B cell (primary cell): ENCODE data around the gene APH1A. TPM values are rescaled to one million over a fixed set of nuclear protein-coding genes. Genes with fewer than 3 reads are reported as not detected.

ENCODE experiments used
- ATAC-seq: fragments of 200-7000 bp; cut with Tn5 transposase; one replicate; pipeline ENCODE4 v1.10.0; 2021; ENCODE audit warnings: low read depth, mild to moderate bottlenecking, moderate number of reproducible peaks, moderate library complexity
- CTCF ChIA-PET: fragments of 350-600 bp; sonication (Branson Sonifier 250); formaldehyde crosslinking; loops from one replicate; lab custom pipeline; 2021; ENCODE audit warnings: antibody characterized with exemption, inconsistent platforms; lab: Charles Lee
- POLR2A ChIA-PET: fragments of 350-600 bp; sonication (Branson Sonifier 250); formaldehyde crosslinking; loops from one replicate; lab custom pipeline; 2021; ENCODE audit warnings: antibody characterized with exemption; lab: Charles Lee
- DNase-seq: peaks from one replicate; pipeline ENCODE4 v3.0.0; 2013
- H2AFZ ChIP-seq: 2 replicates; pipeline ENCODE4 v1.6.1; 2012; ENCODE audit warnings: mild to moderate bottlenecking, low read depth, low read length; ENCODE audit not compliant: insufficient read depth, poor library complexity, severe bottlenecking
- H3K27ac ChIP-seq, 2 donors: 1 replicate in 1 of 2; 2 replicates in 1 of 2; pipeline ENCODE4 v1.5.1; 2012 to 2013; ENCODE audit warnings: low read length in 2 of 2, mild to moderate bottlenecking in 2 of 2, moderate library complexity in 1 of 2
- H3K27me3 ChIP-seq, 4 experiments: fragments of 200-600 bp in 1 of 4; sonication (generic) in 1 of 4; replicated peaks in 1 of 4; 1 replicate in 2 of 4; 2 replicates in 2 of 4; pipeline versions ENCODE4 v1.6.1 to v1.7.0; 2013 to 2016; ENCODE audit warnings: low read length in 3 of 4, mild to moderate bottlenecking in 2 of 4, mixed read lengths in 1 of 4, moderate library complexity in 1 of 4; ENCODE audit not compliant: insufficient read depth in 4 of 4, control insufficient read depth in 3 of 4; ENCODE audit errors: control extremely low read depth in 1 of 4
- H3K36me3 ChIP-seq, 2 experiments: replicated peaks in 1 of 2; 1 replicate in 1 of 2; 2 replicates in 1 of 2; pipeline versions ENCODE4 v1.6.1 to v1.7.1; 2013; ENCODE audit warnings: low read length in 1 of 2; ENCODE audit not compliant: insufficient read depth in 2 of 2, control insufficient read depth in 1 of 2; ENCODE audit errors: control extremely low read depth in 1 of 2, extremely low read depth in 1 of 2
- H3K4me1 ChIP-seq, 2 donors: fragments of 200-600 bp in 1 of 2; sonication (generic) in 1 of 2; 1 replicate in 1 of 2; 2 replicates in 1 of 2; pipeline versions ENCODE4 v1.5.1 to v1.6.1; 2013 to 2017; ENCODE audit warnings: low read length in 2 of 2; ENCODE audit not compliant: control insufficient read depth in 2 of 2, insufficient read depth in 2 of 2
- H3K4me2 ChIP-seq: replicated peaks from 2 replicates; pipeline ENCODE3; 2012; ENCODE audit warnings: mild to moderate bottlenecking, low read depth, low read length; ENCODE audit not compliant: poor library complexity, severe bottlenecking
- H3K4me3 ChIP-seq, 5 experiments: fragments of 200-600 bp in 1 of 5; sonication (generic) in 1 of 5; 1 replicate in 3 of 5; 2 replicates in 2 of 5; pipeline versions ENCODE4 v1.5.1 to v1.7.0; 2011 to 2016; ENCODE audit warnings: low read length in 4 of 5, mild to moderate bottlenecking in 4 of 5, low read depth in 2 of 5, control low read depth in 1 of 5, moderate library complexity in 1 of 5; ENCODE audit not compliant: insufficient read depth in 1 of 5; ENCODE audit errors: control extremely low read depth in 1 of 5, extremely low read depth in 1 of 5
- H3K79me2 ChIP-seq: fragments of 200-600 bp; sonication (generic); one replicate; pipeline ENCODE4 v1.6.0; 2016; ENCODE audit warnings: low read length; ENCODE audit not compliant: control insufficient read depth, insufficient read depth
- H3K9ac ChIP-seq: fragments of 200-600 bp; sonication (generic); 2 replicates; pipeline ENCODE4 v1.6.1; 2017; ENCODE audit warnings: mild to moderate bottlenecking, low read length, moderate library complexity
- H3K9me3 ChIP-seq, 3 donors: one replicate each; pipeline versions ENCODE4 v1.6.1 to v1.7.1; 2013; ENCODE audit warnings: low read length in 2 of 3; ENCODE audit not compliant: control insufficient read depth in 2 of 3, insufficient read depth in 1 of 3; ENCODE audit errors: control extremely low read depth in 1 of 3
- H4K20me1 ChIP-seq: 2 replicates; pipeline ENCODE4 v1.6.0; 2012; ENCODE audit warnings: mild to moderate bottlenecking, low read length; ENCODE audit not compliant: insufficient read depth, control insufficient read depth, poor library complexity, severe bottlenecking
- H3K27ac Mint-ChIP-seq: one replicate; pipeline ENCODE4 v1.8.0; 2021; ENCODE audit warnings: mixed read lengths
- H3K27me3 Mint-ChIP-seq: one replicate; pipeline ENCODE4 v1.8.0; 2021; ENCODE audit warnings: mixed read lengths
- H3K4me1 Mint-ChIP-seq: one replicate; pipeline ENCODE4 v1.8.0; 2021; ENCODE audit warnings: mixed read lengths
- H3K4me3 Mint-ChIP-seq: one replicate; pipeline ENCODE4 v1.8.0; 2021; ENCODE audit warnings: mixed read lengths
- H3K9me3 Mint-ChIP-seq: one replicate; pipeline ENCODE4 v1.8.0; 2022; ENCODE audit warnings: mixed read lengths; ENCODE audit not compliant: insufficient read depth
- EZH2 ChIP-seq: IDR thresholded peaks from 2 replicates; pipeline ENCODE4 v1.6.1; 2012; ENCODE audit warnings: borderline replicate concordance, low read depth, mild to moderate bottlenecking, moderate library complexity, low read length; ENCODE audit not compliant: insufficient read depth, poor library complexity, severe bottlenecking
- WGBS: methylation state at CpG from one replicate; pipeline ENCODE4 v1.1.5; 2013; ENCODE audit warnings: missing lambda C conversion rate; ENCODE audit not compliant: insufficient coverage; 5-methylcytosine and 5-hydroxymethylcytosine counted together
- intact Hi-C: fragments of 100-400 bp; cut with micrococcal nuclease; formaldehyde crosslinking; loops from one replicate; pipeline ENCODE4 v1.10.0; 2022
- polyA plus RNA-seq: library from polyadenylated mRNA; depleted of rRNA; stranded (reverse); fragments of >200 nt; gene quantifications from 2 replicates; pipeline ENCODE4 v1.2.3, GENCODE V29; 2012
- total RNA-seq, 2 donors: library from RNA; stranded (reverse); fragments of 120-200 nt in 1 of 2; gene quantifications; 1 replicate in 1 of 2; 2 replicates in 1 of 2; pipeline versions ENCODE4 v1.2.3 to v1.2.4, GENCODE V29; 2013 to 2022
- TF ChIP-seq, protein P1 (sequence below): fragments of 200-600 bp; IDR thresholded peaks from one replicate; pipeline ENCODE4 v1.8.0; 2022; ENCODE audit warnings: antibody characterized with exemption, mild to moderate bottlenecking

APH1A gene
- total and polyA plus RNA-seq, 2 donors (not counting 1 experiment from before 2014, with no cell fraction given) = 135 to 165 TPM

DNA sequence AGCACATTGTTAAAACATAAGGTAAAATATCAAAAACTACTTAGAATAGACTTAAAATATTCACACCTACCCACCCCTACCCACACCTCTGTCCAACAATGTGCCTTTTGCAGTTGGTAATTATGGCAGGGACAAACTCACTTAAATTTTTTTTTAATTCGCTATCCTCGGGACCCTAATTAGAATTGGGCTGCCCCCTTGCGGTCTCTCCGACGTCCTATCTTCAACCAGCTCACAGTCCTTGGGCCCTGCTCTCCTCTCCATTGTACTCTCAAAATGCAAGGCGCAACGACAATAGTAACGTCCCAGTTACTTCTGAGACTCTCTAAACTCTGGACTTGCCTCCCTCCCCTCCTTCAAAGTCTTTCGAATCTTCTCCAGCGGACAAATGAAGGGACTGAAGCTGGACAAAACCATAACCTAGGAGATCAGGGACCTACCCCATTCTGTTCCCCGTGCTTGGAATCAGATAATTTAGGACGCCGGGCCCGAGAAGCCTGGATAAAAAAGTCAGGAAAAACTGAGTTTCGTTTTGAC is 12.5 kb upstream of the APH1A start:
- peak overlapping the region; percentile 96 for H3K4me2 ChIP-seq
- peak overlapping the region; percentile 94 for H2AFZ ChIP-seq
- ATAC-seq = peak; percentile 59

More for the DNA sequence above, 12.5 kb upstream of the APH1A start:
- H3K9ac ChIP-seq = peak overlapping the region; percentile 66
- peak overlapping the region; percentile 30 to 74 (median 59) for H3K4me3 ChIP-seq
- H3K4me1 Mint-ChIP-seq = peaks cover 18% of the 10 kb centered on the region
- H3K27ac ChIP-seq = no peak overlapping the region
- ChIA-PET CTCF (interaction anchor here (0.7 to 3.6 kb wide), 13 partner anchors 8 to 231 kb away, joined by 3 to 60 read pairs (median 5); partner anchors contain the start of genes APH1A and CA14), POLR2A (interaction anchor here (0.6 to 1.9 kb wide), 2 partner anchors 12 to 1015 kb away, joined by 6 read pairs; partner anchors contain the start of gene APH1A)
- WGBS = 4% methylated on average over 14 of the region's 15 CpGs
- peaks cover 20 to 23% of the 10 kb centered on the region in 2 donors for H3K4me1 ChIP-seq
- DNase-seq = peak; percentile 82
- peak overlapping the region; percentile 91 for H3K4me3 Mint-ChIP-seq
- no peaks in the 10 kb centered on the region for H4K20me1 ChIP-seq
- peaks cover 7% of the 10 kb centered on the region for H3K27me3 Mint-ChIP-seq
- H3K9me3 Mint-ChIP-seq = no peaks in the 10 kb centered on the region
- H3K79me2 ChIP-seq = no peaks in the 10 kb centered on the region
- TF ChIP-seq, protein P1, sequence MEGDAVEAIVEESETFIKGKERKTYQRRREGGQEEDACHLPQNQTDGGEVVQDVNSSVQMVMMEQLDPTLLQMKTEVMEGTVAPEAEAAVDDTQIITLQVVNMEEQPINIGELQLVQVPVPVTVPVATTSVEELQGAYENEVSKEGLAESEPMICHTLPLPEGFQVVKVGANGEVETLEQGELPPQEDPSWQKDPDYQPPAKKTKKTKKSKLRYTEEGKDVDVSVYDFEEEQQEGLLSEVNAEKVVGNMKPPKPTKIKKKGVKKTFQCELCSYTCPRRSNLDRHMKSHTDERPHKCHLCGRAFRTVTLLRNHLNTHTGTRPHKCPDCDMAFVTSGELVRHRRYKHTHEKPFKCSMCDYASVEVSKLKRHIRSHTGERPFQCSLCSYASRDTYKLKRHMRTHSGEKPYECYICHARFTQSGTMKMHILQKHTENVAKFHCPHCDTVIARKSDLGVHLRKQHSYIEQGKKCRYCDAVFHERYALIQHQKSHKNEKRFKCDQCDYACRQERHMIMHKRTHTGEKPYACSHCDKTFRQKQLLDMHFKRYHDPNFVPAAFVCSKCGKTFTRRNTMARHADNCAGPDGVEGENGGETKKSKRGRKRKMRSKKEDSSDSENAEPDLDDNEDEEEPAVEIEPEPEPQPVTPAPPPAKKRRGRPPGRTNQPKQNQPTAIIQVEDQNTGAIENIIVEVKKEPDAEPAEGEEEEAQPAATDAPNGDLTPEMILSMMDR = peak; percentile 77
- TF ChIP-seq EZH2 = no peak
- H3K27ac Mint-ChIP-seq = peak overlapping the region; percentile 34
- peaks cover 0 to 12% (median 0%) of the 10 kb centered on the region in 3 donors for H3K9me3 ChIP-seq
- H3K36me3 ChIP-seq = no peaks in the 10 kb centered on the region
- H3K27me3 ChIP-seq = peaks cover 0 to 12% (median 4%) of the 10 kb centered on the region in 4 experiments
- intact Hi-C loops = loop anchor here (1.0 to 5.0 kb wide), 3 partner anchors 12 to 44 kb away; partner anchors contain the start of genes ANP32E and APH1A
